ENCODE data around the gene TP53RK.

The TP53RK gene

GRCh38 chr20:46638134-46638897 lies 50.9 kb downstream of the TP53RK start:
- Histone ChIP-seq H3K4me3 (no peak overlapping the region), H3K27ac (no peak overlapping the region)
- no peak for DNase-seq (ENCODE audit: low spot score)
- no peak for TF ChIP-seq CTCF (IDR thresholded peaks at IDR 0.05)

DNA sequence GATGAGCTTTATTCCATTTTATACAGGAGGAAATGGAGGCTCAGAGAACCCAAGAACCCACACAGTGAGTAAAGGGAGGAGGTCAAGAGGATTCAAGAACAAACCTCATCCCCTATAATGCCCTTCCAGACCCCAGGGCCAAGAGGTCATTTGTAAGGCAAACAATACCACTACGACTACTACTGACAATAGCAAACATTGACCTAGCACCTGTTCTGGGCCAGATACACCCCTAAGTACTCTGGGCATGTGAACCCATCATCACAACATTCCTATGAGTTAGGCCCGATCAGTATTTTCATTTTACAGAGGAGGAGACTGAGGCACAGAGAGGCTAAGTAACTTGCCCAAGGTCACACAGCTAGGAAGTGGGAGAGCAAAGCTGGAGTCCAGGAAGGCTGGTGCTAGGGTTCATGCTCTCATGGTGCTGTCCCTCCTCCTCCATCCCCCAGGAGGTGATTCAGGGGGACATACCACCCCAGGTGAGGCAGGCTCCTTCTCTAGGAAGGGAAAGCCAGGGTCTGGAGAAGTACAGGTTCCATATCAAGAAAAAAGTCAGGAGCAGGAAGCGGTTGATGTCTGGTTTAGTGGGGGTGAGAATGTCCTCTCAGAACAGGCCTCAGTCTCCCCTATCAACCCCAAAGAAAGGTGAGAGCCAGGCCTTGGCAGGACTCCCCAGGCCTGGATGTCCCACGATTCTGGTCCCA lies 51.7 kb downstream of the TP53RK start:
- no peak for DNase-seq (ENCODE audit: low spot score)
- H3K4me3 ChIP-seq: no peak overlapping the region
- TF ChIP-seq CTCF (IDR thresholded peaks at IDR 0.05): no peak
- H3K27ac ChIP-seq: no peak overlapping the region

DNA sequence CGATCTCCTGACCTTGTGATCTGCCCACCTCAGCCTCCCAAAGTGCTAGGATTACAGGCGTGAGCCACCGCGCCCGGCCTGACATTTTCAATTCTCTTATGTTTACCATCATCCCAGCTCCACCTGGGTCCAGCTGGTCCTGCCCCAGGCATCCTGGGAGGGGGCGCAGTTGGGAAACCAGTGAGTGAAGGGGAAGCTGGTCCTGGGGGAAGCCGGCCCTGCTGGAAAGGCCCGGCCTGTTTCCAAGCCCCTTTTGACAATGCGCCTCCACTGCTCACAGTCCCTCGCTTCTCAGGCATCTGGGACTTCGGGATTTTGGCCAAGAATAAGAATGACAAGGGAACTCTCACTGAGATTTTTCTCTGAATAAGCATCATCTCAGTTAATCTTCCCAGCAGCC lies 52.2 kb downstream of the TP53RK start:
- Histone ChIP-seq H3K27ac (no peak overlapping the region), H3K4me3 (no peak overlapping the region)
- no peak for TF ChIP-seq CTCF (IDR thresholded peaks at IDR 0.05)
- DNase-seq (ENCODE audit: low spot score): no peak

DNA sequence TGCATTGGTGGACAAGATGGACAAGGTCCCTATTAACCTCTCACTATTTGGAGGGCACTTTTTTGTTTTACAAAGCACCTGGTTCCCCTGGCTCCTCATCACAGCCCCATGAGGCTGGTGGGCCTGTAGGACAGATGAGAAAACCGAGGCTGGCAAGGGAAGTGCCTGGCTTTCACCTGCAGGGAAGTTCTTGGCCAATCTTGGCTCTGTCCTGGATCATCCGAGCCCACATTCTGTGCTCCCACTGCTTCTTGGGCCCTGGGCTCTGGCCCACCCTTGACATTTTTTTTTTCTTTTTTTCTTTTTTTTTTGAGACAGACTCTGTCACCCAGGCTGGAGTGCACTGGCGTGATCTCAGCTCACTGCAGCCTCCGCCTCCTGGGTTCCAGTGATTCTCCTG lies 52.7 kb downstream of the TP53RK start:
- Histone ChIP-seq H3K27ac (no peak overlapping the region), H3K4me3 (no peak overlapping the region)
- no peak for DNase-seq (ENCODE audit: low spot score)
- TF ChIP-seq CTCF (IDR thresholded peaks at IDR 0.05): no peak

DNA sequence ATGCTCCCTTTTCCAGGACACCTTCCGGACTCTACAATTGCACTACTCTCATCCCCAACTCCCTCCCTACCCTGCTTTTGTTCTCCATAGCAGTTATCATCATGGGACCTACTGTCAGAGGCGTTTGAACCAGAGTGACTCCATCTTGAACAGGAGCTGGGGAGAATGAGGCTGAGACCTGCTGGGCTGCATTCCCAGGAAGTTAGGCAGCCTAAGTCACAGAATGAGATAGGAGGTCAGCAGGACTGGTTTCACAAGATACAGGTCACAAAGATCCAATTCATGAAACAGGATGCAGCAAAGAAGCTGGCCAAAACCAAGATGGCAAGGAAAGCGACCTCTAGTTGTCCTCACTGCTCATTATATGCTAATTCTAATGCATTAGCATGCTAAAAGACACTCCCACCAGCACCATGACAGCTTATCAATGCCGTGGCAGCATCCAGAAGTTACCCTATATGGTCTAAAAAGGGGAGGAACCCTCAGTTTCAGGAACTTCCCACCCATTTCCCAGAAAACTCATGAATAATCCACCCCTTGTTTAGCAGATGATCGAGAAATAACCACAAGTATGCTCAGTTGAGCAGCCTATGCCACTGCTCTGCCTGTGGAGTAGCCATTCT lies 53.6 kb downstream of the TP53RK start:
- no peak for TF ChIP-seq CTCF (IDR thresholded peaks at IDR 0.05)
- DNase-seq (ENCODE audit: low spot score): no peak
- H3K27ac ChIP-seq: no peak overlapping the region
- no peak overlapping the region for H3K4me3 ChIP-seq

DNA sequence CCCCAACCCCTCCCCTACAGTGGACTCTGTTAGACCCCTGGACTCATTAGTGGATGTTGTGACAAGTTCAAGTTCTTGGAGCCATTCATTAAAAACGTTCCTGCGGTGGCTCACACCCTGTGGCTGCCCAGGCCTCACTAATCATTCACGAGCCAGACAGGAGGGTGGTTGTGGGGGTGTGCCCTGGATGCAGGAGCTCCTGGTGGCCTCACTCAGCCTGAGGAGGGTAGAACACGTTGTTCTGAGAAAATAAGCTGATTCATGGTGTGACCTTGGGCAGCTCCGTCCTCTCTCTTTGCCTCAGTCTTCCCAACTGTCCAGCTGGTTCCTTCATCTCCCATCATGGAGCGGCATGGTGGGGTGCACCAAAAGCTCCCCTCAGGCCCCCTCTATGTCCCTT lies 54.7 kb downstream of the TP53RK start:
- DNase-seq (ENCODE audit: low spot score): no peak
- TF ChIP-seq CTCF (IDR thresholded peaks at IDR 0.05): no peak
- no peak overlapping the region for H3K27ac ChIP-seq
- no peak overlapping the region for H3K4me3 ChIP-seq

All from coronary artery (tissue), 2 donors.